HUES6 (cell line): ENCODE measurements around the gene SLC35E1.

Experiments used
- H3K27ac ChIP-seq: 2 replicates; pipeline ENCODE4 v1.7.0; 2013; ENCODE audit warnings: low read depth, mild to moderate bottlenecking, low read length, inconsistent platforms
- H3K27me3 ChIP-seq: 2 replicates; pipeline ENCODE4 v1.6.1; 2013; ENCODE audit warnings: low read length; ENCODE audit not compliant: control insufficient read depth, insufficient read depth
- H3K36me3 ChIP-seq: 2 replicates; pipeline ENCODE4 v1.6.1; 2013; ENCODE audit warnings: low read length; ENCODE audit not compliant: control insufficient read depth, insufficient read depth
- H3K4me1 ChIP-seq: 2 replicates; pipeline ENCODE4 v1.6.1; 2013; ENCODE audit warnings: low read length; ENCODE audit not compliant: control insufficient read depth, insufficient read depth
- H3K4me3 ChIP-seq: 2 replicates; pipeline ENCODE4 v1.5.1; 2013; ENCODE audit warnings: low read depth, low read length
- H3K9ac ChIP-seq: one replicate; pipeline ENCODE4 v1.6.1; 2013; ENCODE audit warnings: mild to moderate bottlenecking, low read length
- H3K9me3 ChIP-seq: 2 replicates; pipeline ENCODE4 v1.6.1; 2013; ENCODE audit warnings: low read depth, low read length; ENCODE audit not compliant: control insufficient read depth, insufficient read depth

The SLC35E1 gene

DNA sequence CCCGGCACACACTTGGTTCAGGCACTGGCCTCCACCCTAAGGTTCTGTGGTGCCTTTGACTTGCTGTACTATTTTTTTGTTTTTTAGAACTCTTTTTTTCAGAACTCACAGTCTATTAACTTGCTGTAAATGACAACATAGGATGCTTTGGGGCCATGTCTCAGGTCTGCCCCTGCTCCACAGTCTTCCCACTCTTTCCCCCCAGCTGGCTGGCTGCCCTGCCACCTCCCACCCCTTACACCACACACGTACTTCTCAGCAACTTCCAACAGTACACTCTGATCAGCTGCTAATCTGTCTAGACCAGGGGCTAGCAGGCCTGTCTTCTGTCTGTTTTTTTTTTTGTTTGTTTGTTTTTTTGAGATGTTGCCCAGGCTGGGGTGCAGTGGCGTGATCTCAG, 67.9 kb downstream of the SLC35E1 start:
- Histone ChIP-seq H3K9me3 (no peaks in the 10 kb centered on the region), H3K4me1 (no peaks in the 10 kb centered on the region), H3K27me3 (no peaks in the 10 kb centered on the region), H3K9ac (no peak overlapping the region), H3K36me3 (peaks cover 16% of the 10 kb centered on the region), H3K4me3 (no peak overlapping the region), H3K27ac (no peak overlapping the region)
